OCI-LY1 (cell line): ENCODE results near the gene RASSF9.

ENCODE experiments used
- EZH2 ChIP-seq: fragments of 200-600 bp; sonication (generic), shearing (Covaris generic); IDR thresholded peaks from 2 replicates; pipeline ENCODE4 v1.8.0; 2017; ENCODE audit warnings: borderline replicate concordance, mixed run types, mild to moderate bottlenecking, antibody characterized with exemption, low read length, moderate library complexity, mixed read lengths
- TF ChIP-seq, protein P1 (sequence below): fragments of 200-600 bp; sonication (generic), shearing (Covaris generic); IDR thresholded peaks from 2 replicates; pipeline ENCODE4 v1.5.1; 2017; ENCODE audit warnings: mild to moderate bottlenecking, antibody characterized with exemption, low read length, moderate library complexity, mixed read lengths

DNA sequence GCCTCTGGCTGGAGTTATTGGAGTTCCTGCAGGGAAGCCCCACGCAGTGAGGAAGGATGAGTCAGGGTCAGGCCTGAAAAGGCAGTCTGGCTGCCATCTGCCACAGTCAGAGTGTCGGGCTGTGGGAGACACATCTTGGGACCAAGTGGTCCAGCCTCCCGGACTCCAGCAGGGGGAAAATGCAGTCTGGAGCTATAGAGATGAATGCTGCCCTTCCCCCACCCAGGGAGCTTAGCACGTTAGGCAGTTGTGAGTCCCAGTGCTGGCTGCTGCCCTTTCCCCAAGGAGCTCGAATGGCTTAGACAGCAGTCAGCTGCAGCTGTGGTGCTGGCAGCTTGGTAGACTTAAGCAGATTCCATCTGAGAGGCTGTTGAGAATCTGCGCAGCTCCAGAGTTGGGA, 29.7 kb upstream of the RASSF9 start:
- TF ChIP-seq, protein P1, sequence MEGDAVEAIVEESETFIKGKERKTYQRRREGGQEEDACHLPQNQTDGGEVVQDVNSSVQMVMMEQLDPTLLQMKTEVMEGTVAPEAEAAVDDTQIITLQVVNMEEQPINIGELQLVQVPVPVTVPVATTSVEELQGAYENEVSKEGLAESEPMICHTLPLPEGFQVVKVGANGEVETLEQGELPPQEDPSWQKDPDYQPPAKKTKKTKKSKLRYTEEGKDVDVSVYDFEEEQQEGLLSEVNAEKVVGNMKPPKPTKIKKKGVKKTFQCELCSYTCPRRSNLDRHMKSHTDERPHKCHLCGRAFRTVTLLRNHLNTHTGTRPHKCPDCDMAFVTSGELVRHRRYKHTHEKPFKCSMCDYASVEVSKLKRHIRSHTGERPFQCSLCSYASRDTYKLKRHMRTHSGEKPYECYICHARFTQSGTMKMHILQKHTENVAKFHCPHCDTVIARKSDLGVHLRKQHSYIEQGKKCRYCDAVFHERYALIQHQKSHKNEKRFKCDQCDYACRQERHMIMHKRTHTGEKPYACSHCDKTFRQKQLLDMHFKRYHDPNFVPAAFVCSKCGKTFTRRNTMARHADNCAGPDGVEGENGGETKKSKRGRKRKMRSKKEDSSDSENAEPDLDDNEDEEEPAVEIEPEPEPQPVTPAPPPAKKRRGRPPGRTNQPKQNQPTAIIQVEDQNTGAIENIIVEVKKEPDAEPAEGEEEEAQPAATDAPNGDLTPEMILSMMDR = no peak
- no peak for TF ChIP-seq EZH2
